SU-DHL-6 (cell line): Measurements from ENCODE around the gene SDC3.

Source experiments
- EZH2phosphoT487 ChIP-seq: fragments of 200-600 bp; sonication (generic), shearing (Covaris generic); conservative IDR thresholded peaks from 2 replicates; pipeline ENCODE4 v1.6.1; 2018; ENCODE audit warnings: mild to moderate bottlenecking, antibody characterized with exemption, low read length, moderate library complexity, mixed read lengths
- TF ChIP-seq, protein P1 (sequence below): fragments of 200-600 bp; sonication (generic); IDR thresholded peaks from one replicate; pipeline ENCODE4 v1.5.1; 2017; ENCODE audit warnings: antibody characterized with exemption, mild to moderate bottlenecking, low read length, moderate library complexity; ENCODE audit not compliant: insufficient read depth, poor library complexity, severe bottlenecking

DNA sequence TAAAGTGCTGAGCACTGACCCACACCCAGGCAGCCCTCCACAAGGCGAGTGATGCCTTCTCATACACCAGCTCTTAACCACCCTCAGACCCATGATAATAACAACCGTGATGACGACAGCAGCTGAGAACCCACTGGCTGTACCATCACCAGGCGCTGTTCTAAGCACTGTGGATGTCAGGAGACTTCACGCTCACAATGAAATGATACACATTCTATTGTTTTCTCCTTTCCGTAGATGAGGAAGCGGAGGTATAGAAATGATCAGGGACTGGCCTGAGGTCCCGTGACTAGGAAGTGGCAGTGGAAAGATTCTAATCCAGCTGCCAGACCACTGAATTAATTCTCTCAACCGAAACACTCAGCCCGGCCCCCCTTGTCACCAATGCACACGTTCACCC, 32.6 kb downstream of the SDC3 start:
- TF ChIP-seq, protein P1, sequence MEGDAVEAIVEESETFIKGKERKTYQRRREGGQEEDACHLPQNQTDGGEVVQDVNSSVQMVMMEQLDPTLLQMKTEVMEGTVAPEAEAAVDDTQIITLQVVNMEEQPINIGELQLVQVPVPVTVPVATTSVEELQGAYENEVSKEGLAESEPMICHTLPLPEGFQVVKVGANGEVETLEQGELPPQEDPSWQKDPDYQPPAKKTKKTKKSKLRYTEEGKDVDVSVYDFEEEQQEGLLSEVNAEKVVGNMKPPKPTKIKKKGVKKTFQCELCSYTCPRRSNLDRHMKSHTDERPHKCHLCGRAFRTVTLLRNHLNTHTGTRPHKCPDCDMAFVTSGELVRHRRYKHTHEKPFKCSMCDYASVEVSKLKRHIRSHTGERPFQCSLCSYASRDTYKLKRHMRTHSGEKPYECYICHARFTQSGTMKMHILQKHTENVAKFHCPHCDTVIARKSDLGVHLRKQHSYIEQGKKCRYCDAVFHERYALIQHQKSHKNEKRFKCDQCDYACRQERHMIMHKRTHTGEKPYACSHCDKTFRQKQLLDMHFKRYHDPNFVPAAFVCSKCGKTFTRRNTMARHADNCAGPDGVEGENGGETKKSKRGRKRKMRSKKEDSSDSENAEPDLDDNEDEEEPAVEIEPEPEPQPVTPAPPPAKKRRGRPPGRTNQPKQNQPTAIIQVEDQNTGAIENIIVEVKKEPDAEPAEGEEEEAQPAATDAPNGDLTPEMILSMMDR = no peak
- no peak for TF ChIP-seq EZH2phosphoT487
